Psoas muscle (tissue), 8 donors: ENCODE data around the gene ACP1. TPM values are rescaled to one million over a fixed set of nuclear protein-coding genes. Genes with fewer than 3 reads are reported as not detected.
A peak's percentile ranks its signal among the peaks of the same experiment; 100 is the strongest.

Experiments
- ATAC-seq, 4 donors: fragments of 200-7000 bp; cut with Tn5 transposase; one replicate each; pipeline ENCODE4 v1.9.1; 2020; ENCODE audit warnings: moderate library complexity in 3 of 4, mild to moderate bottlenecking in 2 of 4
- DNase-seq, 2 donors: peaks; one replicate each; pipeline ENCODE4 v3.0.0-alpha.2; 2020
- H3K27ac ChIP-seq: fragments of 200-600 bp; one replicate; pipeline ENCODE4 v1.8.0; 2022
- H3K27me3 ChIP-seq, 3 donors: fragments of 200-600 bp in 1 of 3; one replicate each; pipeline versions ENCODE4 v1.6.1 to v1.8.0; 2013 to 2022; ENCODE audit warnings: low read length in 2 of 3, mild to moderate bottlenecking in 2 of 3, moderate library complexity in 1 of 3; ENCODE audit not compliant: insufficient read depth in 3 of 3
- H3K36me3 ChIP-seq, 2 donors: fragments of 200-600 bp in 1 of 2; one replicate each; pipeline versions ENCODE4 v1.6.1 to v1.8.0; 2013 to 2022; ENCODE audit warnings: low read depth in 1 of 2, mild to moderate bottlenecking in 1 of 2, moderate library complexity in 1 of 2; ENCODE audit not compliant: insufficient read depth in 1 of 2
- H3K4me1 ChIP-seq: fragments of 200-600 bp; one replicate; pipeline ENCODE4 v1.8.0; 2022
- H3K4me3 ChIP-seq: fragments of 200-600 bp; one replicate; pipeline ENCODE4 v1.8.0; 2022; ENCODE audit warnings: mild to moderate bottlenecking
- H3K9me3 ChIP-seq: fragments of 200-600 bp; one replicate; pipeline ENCODE4 v1.8.0; 2022
- CTCF ChIP-seq: fragments of 200-600 bp; IDR thresholded peaks from one replicate; pipeline ENCODE4 v1.8.0; 2022; ENCODE audit warnings: antibody characterized with exemption
- WGBS, 3 donors: extraction: QIAGEN DNeasy Blood & Tissue Kit; methylation state at CpG; one replicate each; pipeline versions ENCODE4 v1.1.6 to v1.1.7; 2013; 5-methylcytosine and 5-hydroxymethylcytosine counted together
- intact Hi-C, 2 donors: fragments of 100-400 bp; cut with DNase I; formaldehyde crosslinking; loops; one replicate each; pipeline versions ENCODE4 v1.11.0 to v1.14.2; 2022
- polyA plus RNA-seq, 3 donors: library from polyadenylated mRNA; stranded (reverse); fragments of 200-250 nt; gene quantifications; one replicate each; pipeline ENCODE4 v1.2.3, GENCODE V29; 2013
- total RNA-seq, 4 donors: library from RNA; stranded (reverse); fragmentation: NEBNext Ultra II Directional in 2 of 4; extraction: Animal tissue kit (Norgen Biotek cat#: 25700) in 2 of 4; gene quantifications; one replicate each; pipeline versions ENCODE4 v1.2.1 to v1.2.4, GENCODE V29; 2021 to 2023
- donor health status: healthy with polysubstance abuse.
- donor health status: DM: no; HTN: no; CAD: no; lungs with moderate emphysema.
- donor health status: Bipolar disorder and iron deficiency.
- donor health status: healthy.
- donor health status: DM: yes; HTN: yes; CAD: no.
- donor health status: DM: no; HTN: no; CAD: no.
- donor health status: DM: no; HTN: no; CAD: no.
- donor health status: DM: yes; HTN: yes; CAD: no.

Gene ACP1
- total and polyA plus RNA-seq, 7 donors, result 55.8 to 104 (median 73.6) TPM

DNA sequence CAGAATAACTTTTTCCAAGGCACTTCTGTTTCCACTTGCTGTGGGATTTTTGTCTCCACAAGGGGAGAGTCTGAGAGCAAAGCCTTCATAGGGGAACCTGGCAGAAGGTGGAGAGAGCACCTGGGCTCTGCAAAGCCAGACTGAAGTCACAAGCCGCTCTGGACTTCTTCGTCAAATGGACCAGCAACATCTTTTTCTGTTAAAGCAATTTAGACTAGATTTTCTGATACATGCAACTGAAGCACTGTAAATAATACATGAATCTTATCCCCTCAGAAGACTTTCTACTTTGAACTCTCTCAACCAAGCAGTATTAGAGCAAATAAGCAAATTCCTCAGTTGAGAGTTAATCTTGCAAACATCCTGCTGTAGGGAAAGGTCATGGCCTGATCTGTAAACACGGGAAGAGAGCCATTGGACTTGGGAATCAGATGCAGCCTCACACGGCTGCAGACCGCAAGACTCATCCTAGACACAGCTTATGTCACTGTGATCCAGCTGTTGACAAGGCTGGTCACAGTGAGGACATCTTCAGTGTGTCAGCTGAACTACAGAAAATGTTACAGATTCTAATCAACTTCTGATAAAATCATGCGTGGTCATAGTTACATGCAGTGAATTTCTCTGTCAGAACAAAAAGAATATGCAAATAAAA lies 4.1 kb upstream of the ACP1 start:
- peaks cover 9% of the 10 kb centered on the region for H3K4me1 ChIP-seq
- intact Hi-C loops, result loop anchor here in 1 of 2 donors (10.0 kb wide), 1 partner anchor 414 kb away; the partner anchor contains the start of gene TMEM18
- no peak overlapping the region for H3K4me3 ChIP-seq
- no peak overlapping the region for H3K27ac ChIP-seq
- peaks cover 12% of the 10 kb centered on the region for H3K9me3 ChIP-seq
- ATAC-seq, result no peak
- no peaks in the 10 kb centered on the region for H3K27me3 ChIP-seq
- no peak for DNase-seq
- no peaks in the 10 kb centered on the region for H3K36me3 ChIP-seq
- TF ChIP-seq CTCF, result no peak
- 69 to 86% (median 71%) methylated on average over 6 of the region's 6 CpGs for WGBS, 3 donors

- no peaks in the 10 kb centered on the region for H3K36me3 ChIP-seq
- no peak overlapping the region for H3K27ac ChIP-seq
- H3K4me3 ChIP-seq, result no peak overlapping the region
- H3K27me3 ChIP-seq, result no peaks in the 10 kb centered on the region
- no peak for ATAC-seq
- intact Hi-C loops, result loop anchor here in 1 of 2 donors (10.0 kb wide), 1 partner anchor 413 kb away; the partner anchor contains the start of gene TMEM18
- H3K9me3 ChIP-seq, result peaks cover 12% of the 10 kb centered on the region
- DNase-seq, result no peak
- 65 to 78% (median 72%) methylated on average over 3 of the region's 3 CpGs for WGBS, 3 donors
- no peak for TF ChIP-seq CTCF
- peaks cover 15% of the 10 kb centered on the region for H3K4me1 ChIP-seq
Observed at GRCh38 chr2:262117-262516, 2.6 kb upstream of the ACP1 start.

DNA sequence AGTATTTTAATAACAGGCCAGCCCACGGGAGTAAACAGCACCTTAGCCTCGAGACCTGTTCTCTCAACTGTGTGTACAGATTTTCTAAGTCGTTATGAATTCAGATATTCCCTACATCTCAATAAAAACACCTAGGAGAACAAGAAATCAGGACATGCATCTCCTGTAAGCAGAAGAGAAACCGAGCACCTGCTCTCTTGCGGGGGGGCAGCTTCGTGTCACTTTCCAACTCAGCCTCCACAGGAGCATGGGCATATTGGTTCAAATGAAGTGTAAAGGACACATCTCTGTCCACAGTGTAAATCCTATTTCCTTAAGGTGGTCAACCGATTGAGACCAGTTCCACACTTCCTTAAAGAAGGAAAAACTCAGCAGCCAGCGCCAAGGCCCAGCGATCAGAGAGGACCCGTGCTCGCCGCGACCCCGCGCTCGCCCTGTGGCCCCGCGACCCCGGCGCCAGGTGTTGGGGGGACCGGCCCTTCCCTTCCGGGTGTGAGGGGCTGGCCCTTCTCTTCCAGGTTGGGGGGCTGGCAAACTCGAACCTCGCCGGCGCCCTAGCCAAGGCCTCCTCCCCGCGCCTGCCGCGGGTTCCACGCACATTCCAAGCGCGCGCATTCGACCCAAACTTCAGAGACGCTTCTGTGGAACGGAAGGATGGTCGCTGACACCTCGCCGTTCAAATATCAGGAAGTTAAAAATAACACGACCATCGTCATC lies 1.6 kb upstream of the ACP1 start:
- Histone ChIP-seq H3K9me3 (peaks cover 5% of the 10 kb centered on the region), H3K4me1 (peaks cover 15% of the 10 kb centered on the region), H3K36me3 (no peaks in the 10 kb centered on the region), H3K27me3 (no peaks in the 10 kb centered on the region), H3K4me3 (peak overlapping the region; percentile 91), H3K27ac (no peak overlapping the region)
- DNase-seq (no peak), ATAC-seq (no peak)
- WGBS, 3 donors, result 50 to 57% (median 53%) methylated on average over 42 of the region's 42 CpGs
- TF ChIP-seq CTCF, result no peak
- intact Hi-C loops, result loop anchor here in 1 of 2 donors (10.0 kb wide), 1 partner anchor 412 kb away; the partner anchor contains the start of gene TMEM18

DNA sequence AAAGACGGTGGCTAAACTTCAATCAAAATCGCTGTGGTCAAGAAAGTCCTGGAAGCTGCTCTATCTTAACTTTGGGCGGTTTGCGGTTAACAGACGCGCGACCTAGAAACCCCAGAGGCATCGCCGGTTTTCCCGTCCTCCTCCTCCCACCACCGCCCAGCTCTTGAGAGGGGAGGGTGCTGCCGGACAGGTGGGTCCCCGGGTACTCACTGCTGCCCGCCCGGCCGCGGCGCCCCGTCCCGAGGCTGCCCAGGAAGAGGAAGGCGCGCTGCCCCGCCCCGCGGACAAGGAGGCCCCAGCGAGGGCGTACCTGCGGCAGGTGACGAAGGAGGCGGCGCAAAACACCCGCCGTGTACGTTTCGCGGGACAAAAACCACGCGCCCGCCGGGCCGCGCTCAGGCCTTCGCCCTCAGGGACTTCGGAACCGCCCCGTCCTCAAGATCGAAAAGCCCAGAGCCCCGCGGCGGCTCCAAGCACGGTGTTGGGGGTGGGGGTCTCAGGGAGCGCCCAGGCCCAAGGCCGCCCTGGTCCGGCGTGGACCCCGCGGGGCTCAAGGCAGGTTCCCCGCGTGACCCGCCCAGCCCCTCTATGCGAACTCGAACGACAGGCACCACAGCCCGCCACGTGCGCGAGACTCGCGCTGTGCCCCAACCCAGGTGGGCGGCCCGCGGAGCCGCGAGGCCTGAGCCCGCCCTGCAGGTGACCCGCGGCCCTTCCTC lies 814 bp upstream of the ACP1 start, which contains the start of gene SH3YL1:
TSS of gene SH3YL1 (minus strand) at position 259 of the 719 bp plus-strand sequence. CDS start at position 211, 48 bp downstream.
- peak; percentile 29 to 57 (median 46) for ATAC-seq
- no peaks in the 10 kb centered on the region for H3K9me3 ChIP-seq
- 2 to 3% (median 3%) methylated on average over 57 to 77 of the region's 77 CpGs for WGBS, 3 donors
- peak; percentile 27 to 63 for DNase-seq
- peak within 1 kb of the TSS; percentile 77 for H3K27ac ChIP-seq
- peak within 1 kb of the TSS; percentile 91 for H3K4me3 ChIP-seq
- H3K4me1 ChIP-seq, result peaks cover 21% of the 10 kb centered on the region
- intact Hi-C loops, result loop anchor here in 1 of 2 donors (10.0 kb wide), 1 partner anchor 411 kb away; the partner anchor contains the start of gene TMEM18
- H3K36me3 ChIP-seq, result no peaks in the 10 kb centered on the region
- TF ChIP-seq CTCF, result no peak
- H3K27me3 ChIP-seq, result no peaks in the 10 kb centered on the region
